Fibroblast of pulmonary artery (primary cell): ENCODE measurements around the gene EDAR.

Experiments
- DNase-seq: peaks from one replicate; pipeline ENCODE4 v3.0.0-alpha.2; 2010; ENCODE audit warnings: low read depth
- H3K4me3 ChIP-seq: replicated peaks from 2 replicates; pipeline ENCODE4 v1.5.1; 2011; ENCODE audit warnings: low read depth, mild to moderate bottlenecking, control low read depth, low read length, moderate library complexity
- CTCF ChIP-seq: IDR thresholded peaks from 2 replicates; pipeline ENCODE4 v1.5.1; 2011; ENCODE audit warnings: mild to moderate bottlenecking, control low read depth, low read length, inconsistent platforms; ENCODE audit errors: missing control alignments

EDAR gene

GRCh38 chr2:108986916-108987510 lies 2.0 kb downstream of the EDAR start:
- DNase-seq = no peak
- no peak overlapping the region for H3K4me3 ChIP-seq
- no peak for TF ChIP-seq CTCF

GRCh38 chr2:108983610-108984009 lies 5.4 kb downstream of the EDAR start:
- no peak for TF ChIP-seq CTCF
- no peak overlapping the region for H3K4me3 ChIP-seq
- DNase-seq = no peak

- DNase-seq = no peak
- no peak for TF ChIP-seq CTCF
- no peak overlapping the region for H3K4me3 ChIP-seq
Measured at GRCh38 chr2:108983061-108983460, 6.0 kb downstream of the EDAR start.

GRCh38 chr2:108982259-108982679 lies 6.8 kb downstream of the EDAR start:
- no peak overlapping the region for H3K4me3 ChIP-seq
- DNase-seq = no peak
- no peak for TF ChIP-seq CTCF

- DNase-seq = no peak
- H3K4me3 ChIP-seq = no peak overlapping the region
- TF ChIP-seq CTCF = no peak
Measured at GRCh38 chr2:108981846-108982245, 7.2 kb downstream of the EDAR start.

GRCh38 chr2:108980076-108980475 lies 8.9 kb downstream of the EDAR start:
- TF ChIP-seq CTCF = no peak
- DNase-seq = no peak
- H3K4me3 ChIP-seq = no peak overlapping the region

- H3K4me3 ChIP-seq = no peak overlapping the region
- no peak for DNase-seq
- no peak for TF ChIP-seq CTCF
Measured at GRCh38 chr2:108979461-108979860, 9.6 kb downstream of the EDAR start.
